Panc1 (cell line): ENCODE data around the gene E2F3.

ENCODE experiments used
- POLR2AphosphoS5 ChIP-seq: IDR thresholded peaks from 2 replicates; pipeline ENCODE4 v1.6.1; 2012; ENCODE audit warnings: mild to moderate bottlenecking, low read depth, low read length, moderate library complexity
- TF ChIP-seq, protein P1 (sequence below): fragments of 450-650 bp; IDR thresholded peaks from 2 replicates; pipeline ENCODE4 v1.5.1; 2017; ENCODE audit warnings: mild to moderate bottlenecking

- TF ChIP-seq, protein P1, sequence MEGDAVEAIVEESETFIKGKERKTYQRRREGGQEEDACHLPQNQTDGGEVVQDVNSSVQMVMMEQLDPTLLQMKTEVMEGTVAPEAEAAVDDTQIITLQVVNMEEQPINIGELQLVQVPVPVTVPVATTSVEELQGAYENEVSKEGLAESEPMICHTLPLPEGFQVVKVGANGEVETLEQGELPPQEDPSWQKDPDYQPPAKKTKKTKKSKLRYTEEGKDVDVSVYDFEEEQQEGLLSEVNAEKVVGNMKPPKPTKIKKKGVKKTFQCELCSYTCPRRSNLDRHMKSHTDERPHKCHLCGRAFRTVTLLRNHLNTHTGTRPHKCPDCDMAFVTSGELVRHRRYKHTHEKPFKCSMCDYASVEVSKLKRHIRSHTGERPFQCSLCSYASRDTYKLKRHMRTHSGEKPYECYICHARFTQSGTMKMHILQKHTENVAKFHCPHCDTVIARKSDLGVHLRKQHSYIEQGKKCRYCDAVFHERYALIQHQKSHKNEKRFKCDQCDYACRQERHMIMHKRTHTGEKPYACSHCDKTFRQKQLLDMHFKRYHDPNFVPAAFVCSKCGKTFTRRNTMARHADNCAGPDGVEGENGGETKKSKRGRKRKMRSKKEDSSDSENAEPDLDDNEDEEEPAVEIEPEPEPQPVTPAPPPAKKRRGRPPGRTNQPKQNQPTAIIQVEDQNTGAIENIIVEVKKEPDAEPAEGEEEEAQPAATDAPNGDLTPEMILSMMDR: no peak
- no peak for TF ChIP-seq POLR2AphosphoS5
Observed at GRCh38 chr6:20511852-20512251, 110.2 kb downstream of the E2F3 start.
